NCI-H748 (cell line): Measurements from ENCODE around the gene SLC29A4.
"Not testable (repeated sequence)": the region's sequence is repeated elsewhere in the genome, so short reads cannot be mapped to it uniquely, and the experiment has no call there.

Experiments used
- DNase-seq: peaks from one replicate; lab custom pipeline; 2025; ENCODE audit not compliant: unreplicated experiment; lab: John Stamatoyannopoulos, UW

Gene SLC29A4

GRCh38 chr7:5282543-5283316, at the start of gene SLC29A4:
SLC29A4 (plus strand) TSS chr7:5282943; CDS start chr7:5287817, 4,874 bp downstream.
- peak; percentile 48 for DNase-seq

GRCh38 chr7:5234852-5235831, 47.6 kb upstream of the SLC29A4 start:
- no peak for DNase-seq

GRCh38 chr7:5237286-5237685, 45.5 kb upstream of the SLC29A4 start:
- no peak for DNase-seq

- no peak for DNase-seq
Measured at GRCh38 chr7:5238500-5238899, 44.2 kb upstream of the SLC29A4 start.

GRCh38 chr7:5243261-5243660, 39.5 kb upstream of the SLC29A4 start:
- no peak for DNase-seq

- no peak for DNase-seq
Measured at GRCh38 chr7:5248201-5248885, 34.4 kb upstream of the SLC29A4 start.

GRCh38 chr7:5250787-5251186, 32.0 kb upstream of the SLC29A4 start:
- not testable (repeated sequence) for DNase-seq

- not testable (repeated sequence) for DNase-seq
Measured at GRCh38 chr7:5253529-5253928, 29.2 kb upstream of the SLC29A4 start.

- not testable (repeated sequence) for DNase-seq
Measured at GRCh38 chr7:5254371-5254770, 28.4 kb upstream of the SLC29A4 start.

GRCh38 chr7:5255832-5256231, 26.9 kb upstream of the SLC29A4 start:
- DNase-seq: no peak

GRCh38 chr7:5260530-5261068, 22.1 kb upstream of the SLC29A4 start:
- DNase-seq: not testable (repeated sequence)

- not testable (repeated sequence) for DNase-seq
Measured at GRCh38 chr7:5263066-5263465, 19.7 kb upstream of the SLC29A4 start.

- DNase-seq: no peak
Measured at GRCh38 chr7:5265320-5266190, 17.2 kb upstream of the SLC29A4 start.

GRCh38 chr7:5266191-5267028, 16.3 kb upstream of the SLC29A4 start:
- DNase-seq: no peak

GRCh38 chr7:5267829-5268228, 14.9 kb upstream of the SLC29A4 start:
- DNase-seq: not testable (repeated sequence)

GRCh38 chr7:5269992-5270657, 12.6 kb upstream of the SLC29A4 start:
- DNase-seq: not testable (repeated sequence)

GRCh38 chr7:5270788-5271187, 12.0 kb upstream of the SLC29A4 start:
- DNase-seq: no peak

- not testable (repeated sequence) for DNase-seq
Measured at GRCh38 chr7:5273831-5274405, 8.8 kb upstream of the SLC29A4 start.
